ENCODE data around the gene DIPK1C. TPM values are rescaled to one million over a fixed set of nuclear protein-coding genes. Genes with fewer than 3 reads are reported as not detected.

The DIPK1C gene
- total RNA-seq, 4 donors from 2014 or later, result 0.17 to 0.50 (median 0.45) TPM; not detected in 1

DNA sequence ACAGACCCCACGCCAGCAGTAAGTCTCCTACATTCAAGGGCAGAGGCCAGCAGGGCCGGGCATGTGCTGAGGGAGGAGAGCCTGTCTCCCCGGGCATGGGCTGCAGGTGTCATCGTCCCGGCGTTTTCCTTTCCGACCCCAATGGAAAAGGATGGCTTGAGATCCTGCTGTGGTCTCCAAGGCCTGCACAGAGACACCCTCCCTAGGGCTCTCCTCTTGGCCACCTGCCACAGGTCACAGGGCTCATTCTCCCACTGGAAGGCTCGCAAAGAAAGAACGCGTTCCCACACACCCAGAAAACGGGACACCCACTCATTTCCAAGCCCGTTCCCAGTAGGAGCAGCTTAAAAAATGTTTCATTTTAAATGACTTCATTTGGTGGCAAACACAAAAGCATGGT is 41.0 kb downstream of the DIPK1C start:
- peaks cover 0 to 8% (median 2%) of the 10 kb centered on the region in 4 donors for H3K4me1 ChIP-seq
- DNase-seq (ENCODE audit: extremely low spot score), result no peak
- TF ChIP-seq POLR2AphosphoS5 (IDR thresholded peaks at IDR 0.05), result no peak
- TF ChIP-seq POLR2A (IDR thresholded peaks at IDR 0.05; ENCODE audit: low read depth), result no peak
- no peak for TF ChIP-seq EP300 (IDR thresholded peaks at IDR 0.05)
- TF ChIP-seq, protein P1, sequence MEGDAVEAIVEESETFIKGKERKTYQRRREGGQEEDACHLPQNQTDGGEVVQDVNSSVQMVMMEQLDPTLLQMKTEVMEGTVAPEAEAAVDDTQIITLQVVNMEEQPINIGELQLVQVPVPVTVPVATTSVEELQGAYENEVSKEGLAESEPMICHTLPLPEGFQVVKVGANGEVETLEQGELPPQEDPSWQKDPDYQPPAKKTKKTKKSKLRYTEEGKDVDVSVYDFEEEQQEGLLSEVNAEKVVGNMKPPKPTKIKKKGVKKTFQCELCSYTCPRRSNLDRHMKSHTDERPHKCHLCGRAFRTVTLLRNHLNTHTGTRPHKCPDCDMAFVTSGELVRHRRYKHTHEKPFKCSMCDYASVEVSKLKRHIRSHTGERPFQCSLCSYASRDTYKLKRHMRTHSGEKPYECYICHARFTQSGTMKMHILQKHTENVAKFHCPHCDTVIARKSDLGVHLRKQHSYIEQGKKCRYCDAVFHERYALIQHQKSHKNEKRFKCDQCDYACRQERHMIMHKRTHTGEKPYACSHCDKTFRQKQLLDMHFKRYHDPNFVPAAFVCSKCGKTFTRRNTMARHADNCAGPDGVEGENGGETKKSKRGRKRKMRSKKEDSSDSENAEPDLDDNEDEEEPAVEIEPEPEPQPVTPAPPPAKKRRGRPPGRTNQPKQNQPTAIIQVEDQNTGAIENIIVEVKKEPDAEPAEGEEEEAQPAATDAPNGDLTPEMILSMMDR (IDR thresholded peaks at IDR 0.05), result no peak
- H3K9me3 ChIP-seq, result no peaks in the 10 kb centered on the region
- WGBS, result 89% methylated on average over 7 of the region's 12 CpGs
- H3K27me3 ChIP-seq, result peaks cover 0 to 18% (median 0%) of the 10 kb centered on the region in 4 donors
- no peak overlapping the region for H3K4me3 ChIP-seq
- H3K36me3 ChIP-seq, result no peaks in the 10 kb centered on the region
- intact Hi-C loops (cut with DNase I), result no loop called here
- H3K27ac ChIP-seq (replicated peaks in 1 of 4), result no peak overlapping the region

- intact Hi-C loops (cut with DNase I), result no loop called here
- 69% methylated on average over 12 of the region's 12 CpGs for WGBS
- Histone ChIP-seq H3K27me3 (peaks cover 0 to 28% (median 0%) of the 10 kb centered on the region in 4 donors), H3K9me3 (no peaks in the 10 kb centered on the region), H3K4me3 (no peak overlapping the region), H3K36me3 (no peaks in the 10 kb centered on the region), H3K4me1 (no peaks in the 10 kb centered on the region), H3K27ac (replicated peaks in 1 of 4) (no peak overlapping the region)
- TF ChIP-seq POLR2AphosphoS5 (IDR thresholded peaks at IDR 0.05) (no peak), POLR2A (IDR thresholded peaks at IDR 0.05; ENCODE audit: low read depth) (no peak), EP300 (IDR thresholded peaks at IDR 0.05) (no peak)
- TF ChIP-seq, protein P1 (IDR thresholded peaks at IDR 0.05), result no peak
- no peak for DNase-seq (ENCODE audit: extremely low spot score)
Measured at GRCh38 chr18:74414953-74415515, 42.1 kb downstream of the DIPK1C start.

GRCh38 chr18:74413836-74414235 is 43.3 kb downstream of the DIPK1C start:
- no peaks in the 10 kb centered on the region for H3K4me1 ChIP-seq
- H3K27ac ChIP-seq (replicated peaks in 1 of 4), result no peak overlapping the region
- H3K36me3 ChIP-seq, result no peaks in the 10 kb centered on the region
- H3K27me3 ChIP-seq, result peaks cover 0 to 28% (median 0%) of the 10 kb centered on the region in 4 donors
- no peak for TF ChIP-seq EP300 (IDR thresholded peaks at IDR 0.05)
- no peak for TF ChIP-seq POLR2A (IDR thresholded peaks at IDR 0.05; ENCODE audit: low read depth)
- TF ChIP-seq, protein P1 (IDR thresholded peaks at IDR 0.05), result no peak
- TF ChIP-seq POLR2AphosphoS5 (IDR thresholded peaks at IDR 0.05), result no peak
- DNase-seq (ENCODE audit: extremely low spot score), result no peak
- no peak overlapping the region for H3K4me3 ChIP-seq
- no peaks in the 10 kb centered on the region for H3K9me3 ChIP-seq
- WGBS, result 93% methylated on average over 7 of the region's 7 CpGs
- intact Hi-C loops (cut with DNase I), result no loop called here

DNA sequence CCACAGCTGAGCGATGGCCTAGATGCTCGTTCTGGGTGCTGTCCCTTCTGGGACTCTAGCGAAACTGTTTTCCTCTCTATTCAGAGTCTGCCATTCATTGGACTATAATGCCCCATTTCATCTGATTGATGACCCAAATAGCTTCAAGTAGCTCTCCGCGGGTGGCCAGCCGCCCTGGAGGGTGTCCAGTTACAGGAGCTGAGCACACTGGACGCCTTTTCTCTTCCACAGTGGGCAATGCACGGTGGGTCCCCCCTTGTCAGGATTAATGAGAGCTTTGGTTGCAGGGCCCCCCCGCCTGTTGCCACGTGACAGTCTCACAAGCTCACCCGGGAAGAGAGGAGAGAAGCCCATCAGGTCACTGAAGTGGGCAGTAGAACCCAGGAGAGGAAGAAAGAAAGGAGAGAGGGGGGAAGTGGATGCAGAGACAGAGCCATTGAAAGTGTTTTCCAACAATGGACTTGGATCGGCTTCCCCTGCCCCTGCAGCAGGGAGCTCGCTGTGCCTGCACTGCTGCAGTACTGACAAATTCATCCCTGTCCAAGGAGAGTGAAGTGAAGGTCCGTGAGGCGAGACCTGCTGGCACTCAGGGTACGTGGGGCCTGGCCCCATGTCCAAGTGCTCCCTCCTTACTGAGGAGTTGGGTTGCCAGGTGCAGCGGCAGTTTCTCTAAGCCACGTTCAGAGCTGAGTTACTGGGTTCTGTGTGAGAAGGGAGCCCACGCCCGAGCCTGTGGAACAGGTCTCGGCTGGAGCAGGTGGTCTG is 44.8 kb downstream of the DIPK1C start:
- Histone ChIP-seq H3K27me3 (peaks cover 0 to 28% (median 0%) of the 10 kb centered on the region in 4 donors), H3K36me3 (no peaks in the 10 kb centered on the region), H3K4me1 (no peaks in the 10 kb centered on the region), H3K27ac (replicated peaks in 1 of 4) (no peak overlapping the region), H3K9me3 (no peaks in the 10 kb centered on the region), H3K4me3 (no peak overlapping the region)
- intact Hi-C loops (cut with DNase I), result no loop called here
- WGBS, result 75% methylated on average over 20 of the region's 21 CpGs
- TF ChIP-seq, protein P1 (IDR thresholded peaks at IDR 0.05), result no peak
- TF ChIP-seq EP300 (IDR thresholded peaks at IDR 0.05) (no peak), POLR2A (IDR thresholded peaks at IDR 0.05; ENCODE audit: low read depth) (no peak), POLR2AphosphoS5 (IDR thresholded peaks at IDR 0.05) (no peak)
- DNase-seq (ENCODE audit: extremely low spot score), result no peak

All from esophagus muscularis mucosa (tissue), 4 donors.